ENCODE measurements around the gene VWA5B2.

VWA5B2 gene

DNA sequence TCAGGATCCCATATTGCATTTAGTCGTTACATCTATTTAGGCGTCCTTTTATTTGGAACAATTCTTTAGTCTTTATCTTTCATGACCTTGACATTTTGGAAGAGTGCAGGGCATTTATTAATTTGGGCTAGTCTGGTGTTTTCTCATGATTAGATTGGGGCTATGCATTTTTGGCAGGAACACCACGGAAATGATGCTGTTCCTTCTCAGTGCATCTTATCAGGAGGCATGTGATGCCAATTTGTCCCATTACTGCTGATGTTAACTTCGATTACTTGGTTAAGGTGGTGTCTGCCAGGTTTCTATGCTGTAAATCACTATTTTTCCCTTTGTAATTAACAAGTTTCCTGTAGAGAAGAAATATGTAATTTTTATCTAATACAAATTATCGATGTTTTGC, 18.1 kb upstream of the VWA5B2 start (continued):
- TF ChIP-seq HIC1 (tag by site-specific recombination; IDR thresholded peaks at IDR 0.05): no peak
- no peak for TF ChIP-seq ZNF169 (tag by site-specific recombination; IDR thresholded peaks at IDR 0.05)
- no peak for TF ChIP-seq BCL11A (tag by site-specific recombination; IDR thresholded peaks at IDR 0.05; ENCODE audit: low read depth)

DNA sequence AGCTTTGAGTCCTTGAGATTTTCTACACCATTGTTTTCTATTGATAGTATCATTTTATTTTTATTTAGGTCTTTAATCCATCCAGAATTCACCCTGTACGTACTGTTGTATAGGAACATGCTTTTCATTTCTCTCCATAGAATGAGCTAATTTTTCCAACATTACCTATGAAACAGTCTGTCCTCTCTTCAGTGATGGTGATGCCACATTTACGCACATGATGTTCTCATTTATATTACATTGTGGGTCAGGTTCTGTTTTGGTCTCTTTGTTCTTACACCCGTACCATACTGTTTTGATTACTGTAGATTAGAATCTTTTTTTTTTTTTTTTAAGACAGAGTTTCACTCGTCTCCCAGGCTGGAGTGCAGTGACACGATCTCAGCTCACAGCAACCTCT, 17.7 kb upstream of the VWA5B2 start:
- no peak overlapping the region for H3K27ac ChIP-seq (ENCODE audit: extremely low read depth, low read depth, low read length)
- H3K9me3 ChIP-seq (ENCODE audit: control insufficient read depth, insufficient read depth, low read depth, low read length): no peaks in the 10 kb centered on the region
- H3K4me1 ChIP-seq (ENCODE audit: control insufficient read depth, insufficient read depth, low read length): no peaks in the 10 kb centered on the region
- POLR2A ChIA-PET: no interaction called here
- no peak overlapping the region for H3K4me3 ChIP-seq (ENCODE audit: low read depth, low read length)
- TF ChIP-seq ZNF704 (tag by site-specific recombination; IDR thresholded peaks at IDR 0.05): no peak
- TF ChIP-seq, protein P1, sequence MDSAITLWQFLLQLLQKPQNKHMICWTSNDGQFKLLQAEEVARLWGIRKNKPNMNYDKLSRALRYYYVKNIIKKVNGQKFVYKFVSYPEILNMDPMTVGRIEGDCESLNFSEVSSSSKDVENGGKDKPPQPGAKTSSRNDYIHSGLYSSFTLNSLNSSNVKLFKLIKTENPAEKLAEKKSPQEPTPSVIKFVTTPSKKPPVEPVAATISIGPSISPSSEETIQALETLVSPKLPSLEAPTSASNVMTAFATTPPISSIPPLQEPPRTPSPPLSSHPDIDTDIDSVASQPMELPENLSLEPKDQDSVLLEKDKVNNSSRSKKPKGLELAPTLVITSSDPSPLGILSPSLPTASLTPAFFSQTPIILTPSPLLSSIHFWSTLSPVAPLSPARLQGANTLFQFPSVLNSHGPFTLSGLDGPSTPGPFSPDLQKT (IDR thresholded peaks at IDR 0.05; ENCODE audit: borderline replicate concordance, low read depth, low read length): no peak
- no peak for TF ChIP-seq ZNF830 (tag by site-specific recombination; IDR thresholded peaks at IDR 0.05; ENCODE audit: low read depth)
- no peak for TF ChIP-seq ZNF654 (tag by site-specific recombination; IDR thresholded peaks at IDR 0.05; ENCODE audit: low read depth)
- no peak for TF ChIP-seq ZNF629 (tag by site-specific recombination; IDR thresholded peaks at IDR 0.05)
- TF ChIP-seq ZNF350 (tag by site-specific recombination; IDR thresholded peaks at IDR 0.05): no peak
- no peak for TF ChIP-seq EGR2 (tag by site-specific recombination; IDR thresholded peaks at IDR 0.05; ENCODE audit: low read depth)
- TF ChIP-seq KLF16 (tag by site-specific recombination; IDR thresholded peaks at IDR 0.05): no peak
- no peak for TF ChIP-seq ZNF416 (tag by site-specific recombination; IDR thresholded peaks at IDR 0.05)
- TF ChIP-seq ZXDB (tag by site-specific recombination; IDR thresholded peaks at IDR 0.05): no peak
- TF ChIP-seq, protein P2, sequence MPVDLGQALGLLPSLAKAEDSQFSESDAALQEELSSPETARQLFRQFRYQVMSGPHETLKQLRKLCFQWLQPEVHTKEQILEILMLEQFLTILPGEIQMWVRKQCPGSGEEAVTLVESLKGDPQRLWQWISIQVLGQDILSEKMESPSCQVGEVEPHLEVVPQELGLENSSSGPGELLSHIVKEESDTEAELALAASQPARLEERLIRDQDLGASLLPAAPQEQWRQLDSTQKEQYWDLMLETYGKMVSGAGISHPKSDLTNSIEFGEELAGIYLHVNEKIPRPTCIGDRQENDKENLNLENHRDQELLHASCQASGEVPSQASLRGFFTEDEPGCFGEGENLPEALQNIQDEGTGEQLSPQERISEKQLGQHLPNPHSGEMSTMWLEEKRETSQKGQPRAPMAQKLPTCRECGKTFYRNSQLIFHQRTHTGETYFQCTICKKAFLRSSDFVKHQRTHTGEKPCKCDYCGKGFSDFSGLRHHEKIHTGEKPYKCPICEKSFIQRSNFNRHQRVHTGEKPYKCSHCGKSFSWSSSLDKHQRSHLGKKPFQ (tag by site-specific recombination; IDR thresholded peaks at IDR 0.05): no peak
- TF ChIP-seq, protein P3, sequence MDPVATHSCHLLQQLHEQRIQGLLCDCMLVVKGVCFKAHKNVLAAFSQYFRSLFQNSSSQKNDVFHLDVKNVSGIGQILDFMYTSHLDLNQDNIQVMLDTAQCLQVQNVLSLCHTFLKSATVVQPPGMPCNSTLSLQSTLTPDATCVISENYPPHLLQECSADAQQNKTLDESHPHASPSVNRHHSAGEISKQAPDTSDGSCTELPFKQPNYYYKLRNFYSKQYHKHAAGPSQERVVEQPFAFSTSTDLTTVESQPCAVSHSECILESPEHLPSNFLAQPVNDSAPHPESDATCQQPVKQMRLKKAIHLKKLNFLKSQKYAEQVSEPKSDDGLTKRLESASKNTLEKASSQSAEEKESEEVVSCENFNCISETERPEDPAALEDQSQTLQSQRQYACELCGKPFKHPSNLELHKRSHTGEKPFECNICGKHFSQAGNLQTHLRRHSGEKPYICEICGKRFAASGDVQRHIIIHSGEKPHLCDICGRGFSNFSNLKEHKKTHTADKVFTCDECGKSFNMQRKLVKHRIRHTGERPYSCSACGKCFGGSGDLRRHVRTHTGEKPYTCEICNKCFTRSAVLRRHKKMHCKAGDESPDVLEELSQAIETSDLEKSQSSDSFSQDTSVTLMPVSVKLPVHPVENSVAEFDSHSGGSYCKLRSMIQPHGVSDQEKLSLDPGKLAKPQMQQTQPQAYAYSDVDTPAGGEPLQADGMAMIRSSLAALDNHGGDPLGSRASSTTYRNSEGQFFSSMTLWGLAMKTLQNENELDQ (tag by site-specific recombination; IDR thresholded peaks at IDR 0.05; ENCODE audit: low read depth): no peak
- no peak for TF ChIP-seq KLF10 (tag by site-specific recombination; IDR thresholded peaks at IDR 0.05)
- TF ChIP-seq ZNF561 (tag by site-specific recombination; IDR thresholded peaks at IDR 0.05; ENCODE audit: borderline replicate concordance): no peak
- no peak for TF ChIP-seq MZF1 (tag by site-specific recombination; IDR thresholded peaks at IDR 0.05; ENCODE audit: borderline replicate concordance)
- TF ChIP-seq, protein P4, sequence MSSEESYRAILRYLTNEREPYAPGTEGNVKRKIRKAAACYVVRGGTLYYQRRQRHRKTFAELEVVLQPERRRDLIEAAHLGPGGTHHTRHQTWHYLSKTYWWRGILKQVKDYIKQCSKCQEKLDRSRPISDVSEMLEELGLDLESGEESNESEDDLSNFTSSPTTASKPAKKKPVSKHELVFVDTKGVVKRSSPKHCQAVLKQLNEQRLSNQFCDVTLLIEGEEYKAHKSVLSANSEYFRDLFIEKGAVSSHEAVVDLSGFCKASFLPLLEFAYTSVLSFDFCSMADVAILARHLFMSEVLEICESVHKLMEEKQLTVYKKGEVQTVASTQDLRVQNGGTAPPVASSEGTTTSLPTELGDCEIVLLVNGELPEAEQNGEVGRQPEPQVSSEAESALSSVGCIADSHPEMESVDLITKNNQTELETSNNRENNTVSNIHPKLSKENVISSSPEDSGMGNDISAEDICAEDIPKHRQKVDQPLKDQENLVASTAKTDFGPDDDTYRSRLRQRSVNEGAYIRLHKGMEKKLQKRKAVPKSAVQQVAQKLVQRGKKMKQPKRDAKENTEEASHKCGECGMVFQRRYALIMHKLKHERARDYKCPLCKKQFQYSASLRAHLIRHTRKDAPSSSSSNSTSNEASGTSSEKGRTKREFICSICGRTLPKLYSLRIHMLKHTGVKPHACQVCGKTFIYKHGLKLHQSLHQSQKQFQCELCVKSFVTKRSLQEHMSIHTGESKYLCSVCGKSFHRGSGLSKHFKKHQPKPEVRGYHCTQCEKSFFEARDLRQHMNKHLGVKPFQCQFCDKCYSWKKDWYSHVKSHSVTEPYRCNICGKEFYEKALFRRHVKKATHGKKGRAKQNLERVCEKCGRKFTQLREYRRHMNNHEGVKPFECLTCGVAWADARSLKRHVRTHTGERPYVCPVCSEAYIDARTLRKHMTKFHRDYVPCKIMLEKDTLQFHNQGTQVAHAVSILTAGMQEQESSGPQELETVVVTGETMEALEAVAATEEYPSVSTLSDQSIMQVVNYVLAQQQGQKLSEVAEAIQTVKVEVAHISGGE (tag by site-specific recombination; conservative IDR thresholded peaks at IDR 0.05; ENCODE audit: low read depth): no peak
- no peak for TF ChIP-seq SALL2 (tag by site-specific recombination; IDR thresholded peaks at IDR 0.05; ENCODE audit: borderline replicate concordance)
- TF ChIP-seq SP7 (tag by site-specific recombination; IDR thresholded peaks at IDR 0.05): no peak
- CTCF ChIA-PET: interaction anchor here (1.2 kb wide), 1 partner anchor 16 kb away, joined by 4 read pairs; no protein-coding TSS in a partner anchor
- no peaks in the 10 kb centered on the region for H3K36me3 ChIP-seq (ENCODE audit: control insufficient read depth in 2 of 2, insufficient read depth in 1 of 2, low read length in 2 of 2)

All from HEK293 (cell line).